ENCODE measurements around the gene NUTM1.

NUTM1 gene

DNA sequence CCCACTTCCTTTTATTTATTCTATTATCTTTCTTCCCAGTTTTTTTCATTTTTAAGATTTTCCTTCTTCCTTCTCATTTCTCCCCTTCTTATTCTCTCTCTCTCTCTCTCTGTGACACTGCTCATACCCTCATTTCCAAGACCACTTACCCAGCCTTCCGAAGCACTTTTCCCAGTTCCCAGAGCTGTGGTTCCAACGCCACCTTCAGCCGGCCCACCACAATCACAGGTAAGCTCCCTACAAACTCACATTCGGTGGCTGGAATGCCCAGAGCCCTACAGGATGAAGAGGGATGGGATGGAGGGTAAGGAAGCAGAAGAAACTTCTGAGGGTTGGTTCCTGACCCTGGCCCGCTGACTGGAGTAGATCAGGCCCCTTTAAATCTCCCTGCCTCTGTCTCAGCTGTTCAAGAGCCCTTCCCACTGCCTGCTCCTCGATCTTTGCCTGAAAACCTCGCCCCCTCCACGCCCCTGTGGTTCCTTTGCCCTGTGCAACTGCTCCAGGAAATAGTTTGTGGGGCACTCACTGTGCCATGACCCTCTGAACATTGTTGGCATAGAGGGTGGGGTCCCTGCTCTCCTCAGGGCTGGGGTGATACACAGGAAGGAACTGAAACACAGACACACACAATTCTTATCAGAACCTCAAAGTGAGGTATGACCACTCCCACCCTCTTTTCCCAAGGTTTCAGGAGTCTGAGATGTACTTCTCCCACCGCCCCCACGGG is 19.1 kb downstream of the NUTM1 start:
- Histone ChIP-seq H3K4me1 (peaks cover 0 to 13% (median 11%) of the 10 kb centered on the region in 4 donors), H3K9me3 (no peaks in the 10 kb centered on the region), H3K4me3 (no peak overlapping the region), H3K36me3 (peaks cover 0 to 63% (median 24%) of the 10 kb centered on the region in 3 donors), H3K27me3 (no peaks in the 10 kb centered on the region), H3K27ac (no peak overlapping the region)
- no peak for DNase-seq
- intact Hi-C loops (cut with DNase I; ENCODE audit: low total_unique reads) = loop anchor here (10.0 kb wide), 2 partner anchors 127 to 297 kb away; no protein-coding TSS in a partner anchor
- TF ChIP-seq, protein P1, sequence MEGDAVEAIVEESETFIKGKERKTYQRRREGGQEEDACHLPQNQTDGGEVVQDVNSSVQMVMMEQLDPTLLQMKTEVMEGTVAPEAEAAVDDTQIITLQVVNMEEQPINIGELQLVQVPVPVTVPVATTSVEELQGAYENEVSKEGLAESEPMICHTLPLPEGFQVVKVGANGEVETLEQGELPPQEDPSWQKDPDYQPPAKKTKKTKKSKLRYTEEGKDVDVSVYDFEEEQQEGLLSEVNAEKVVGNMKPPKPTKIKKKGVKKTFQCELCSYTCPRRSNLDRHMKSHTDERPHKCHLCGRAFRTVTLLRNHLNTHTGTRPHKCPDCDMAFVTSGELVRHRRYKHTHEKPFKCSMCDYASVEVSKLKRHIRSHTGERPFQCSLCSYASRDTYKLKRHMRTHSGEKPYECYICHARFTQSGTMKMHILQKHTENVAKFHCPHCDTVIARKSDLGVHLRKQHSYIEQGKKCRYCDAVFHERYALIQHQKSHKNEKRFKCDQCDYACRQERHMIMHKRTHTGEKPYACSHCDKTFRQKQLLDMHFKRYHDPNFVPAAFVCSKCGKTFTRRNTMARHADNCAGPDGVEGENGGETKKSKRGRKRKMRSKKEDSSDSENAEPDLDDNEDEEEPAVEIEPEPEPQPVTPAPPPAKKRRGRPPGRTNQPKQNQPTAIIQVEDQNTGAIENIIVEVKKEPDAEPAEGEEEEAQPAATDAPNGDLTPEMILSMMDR (IDR thresholded peaks at IDR 0.05) = no peak

DNA sequence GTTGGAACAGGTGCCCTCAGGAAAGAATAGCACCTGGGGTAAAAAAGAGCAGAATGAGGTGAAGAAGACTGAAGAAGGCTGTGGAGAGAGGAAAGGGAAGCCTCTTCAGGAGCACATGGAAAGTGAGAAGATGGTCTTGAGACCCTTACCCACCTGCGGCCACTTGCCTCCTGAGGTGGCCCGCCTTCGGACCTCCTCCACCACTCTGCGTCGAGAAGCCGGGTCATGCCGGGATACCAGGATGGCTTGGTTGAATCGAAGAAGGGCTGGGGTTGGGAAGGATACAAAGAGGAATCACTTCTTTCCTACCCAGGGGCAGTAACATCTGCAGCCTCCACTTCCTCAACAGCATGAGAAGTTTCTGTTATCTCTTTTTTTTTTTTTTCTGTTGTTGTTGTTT is 20.9 kb downstream of the NUTM1 start:
- Histone ChIP-seq H3K4me1 (peaks cover 0 to 20% (median 17%) of the 10 kb centered on the region in 4 donors), H3K4me3 (no peak overlapping the region), H3K9me3 (no peaks in the 10 kb centered on the region), H3K27ac (no peak overlapping the region), H3K27me3 (no peaks in the 10 kb centered on the region), H3K36me3 (peaks cover 0 to 46% (median 14%) of the 10 kb centered on the region in 3 donors)
- no peak for DNase-seq
- TF ChIP-seq, protein P1 (IDR thresholded peaks at IDR 0.05) = no peak
- intact Hi-C loops (cut with DNase I; ENCODE audit: low total_unique reads) = loop anchor here (10.0 kb wide), 2 partner anchors 129 to 299 kb away; no protein-coding TSS in a partner anchor

DNA sequence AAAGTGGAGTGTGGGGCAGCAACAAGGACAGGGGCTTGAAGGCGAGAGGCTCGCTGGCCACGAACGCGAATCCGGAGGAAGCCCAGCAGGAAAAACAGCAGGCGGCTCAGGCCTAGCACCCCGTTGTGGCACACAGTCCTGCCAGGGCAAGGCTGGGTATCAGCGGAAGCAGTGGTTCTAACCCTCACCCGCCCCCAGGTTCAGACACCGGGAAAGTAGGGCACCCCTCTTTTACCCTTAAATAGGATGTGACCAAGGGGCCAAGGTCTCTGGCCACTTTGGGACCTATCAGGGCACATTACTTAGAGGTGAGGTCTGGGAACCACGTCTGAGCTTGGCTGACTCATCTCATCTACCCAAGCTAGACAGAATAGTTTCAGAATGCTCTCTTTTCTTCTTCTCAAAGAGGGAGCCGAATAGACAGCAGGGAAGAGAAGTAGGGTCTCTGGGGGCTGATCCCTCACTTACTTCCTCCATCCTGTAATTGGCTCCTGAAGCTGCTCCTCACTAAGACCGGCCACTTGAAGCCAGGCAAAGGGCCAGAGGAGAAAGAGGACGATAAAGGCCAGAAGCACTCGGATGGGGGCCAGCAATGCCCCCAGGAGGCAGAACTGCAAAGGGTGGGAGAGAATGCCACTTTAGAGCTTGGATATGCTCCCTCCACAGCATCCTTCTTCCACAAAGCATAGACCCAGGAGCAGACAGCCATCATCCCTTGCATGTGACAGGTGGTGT is 22.1 kb downstream of the NUTM1 start:
- H3K4me3 ChIP-seq = peak overlapping the region; percentile 63 to 80
- intact Hi-C loops (cut with DNase I; ENCODE audit: low total_unique reads) = loop anchor here (10.0 kb wide), 2 partner anchors 130 to 300 kb away; no protein-coding TSS in a partner anchor
- no peaks in the 10 kb centered on the region for H3K27me3 ChIP-seq
- DNase-seq = no peak
- H3K9me3 ChIP-seq = no peaks in the 10 kb centered on the region
- peaks cover 0 to 20% (median 17%) of the 10 kb centered on the region in 4 donors for H3K4me1 ChIP-seq
- peaks cover 0 to 34% (median 4%) of the 10 kb centered on the region in 3 donors for H3K36me3 ChIP-seq
- peak overlapping the region in 1 of 2 donors; percentile 89 for H3K27ac ChIP-seq
- TF ChIP-seq, protein P1 (IDR thresholded peaks at IDR 0.05) = no peak

DNA sequence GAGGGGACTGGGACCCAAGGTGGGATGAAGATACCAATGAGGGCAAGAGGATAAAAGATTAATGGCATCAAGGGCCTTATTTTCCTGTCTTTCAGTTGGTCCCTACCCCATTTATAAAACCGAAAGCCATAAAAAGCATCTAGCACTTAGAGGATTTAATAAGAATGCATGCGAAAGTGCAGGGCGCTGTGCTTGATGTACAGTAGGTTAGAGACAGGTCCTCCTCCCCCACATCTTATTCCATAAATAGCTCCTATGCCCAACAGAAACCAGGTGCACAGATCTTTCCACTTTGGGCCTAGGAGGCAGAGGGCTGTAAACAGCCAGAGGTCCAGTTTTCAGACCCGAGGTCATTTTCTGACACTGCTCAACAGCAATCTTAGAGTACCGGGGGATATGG is 22.7 kb downstream of the NUTM1 start:
- TF ChIP-seq, protein P1 (IDR thresholded peaks at IDR 0.05) = no peak
- Histone ChIP-seq H3K9me3 (no peaks in the 10 kb centered on the region), H3K36me3 (peaks cover 0 to 30% (median 3%) of the 10 kb centered on the region in 3 donors), H3K27me3 (no peaks in the 10 kb centered on the region), H3K27ac (peak overlapping the region; percentile 85 to 89), H3K4me1 (peaks cover 0 to 20% (median 17%) of the 10 kb centered on the region in 4 donors), H3K4me3 (peak overlapping the region; percentile 63 to 80)
- no peak for DNase-seq
- intact Hi-C loops (cut with DNase I; ENCODE audit: low total_unique reads) = loop anchor here (10.0 kb wide), 2 partner anchors 131 to 301 kb away; no protein-coding TSS in a partner anchor

DNA sequence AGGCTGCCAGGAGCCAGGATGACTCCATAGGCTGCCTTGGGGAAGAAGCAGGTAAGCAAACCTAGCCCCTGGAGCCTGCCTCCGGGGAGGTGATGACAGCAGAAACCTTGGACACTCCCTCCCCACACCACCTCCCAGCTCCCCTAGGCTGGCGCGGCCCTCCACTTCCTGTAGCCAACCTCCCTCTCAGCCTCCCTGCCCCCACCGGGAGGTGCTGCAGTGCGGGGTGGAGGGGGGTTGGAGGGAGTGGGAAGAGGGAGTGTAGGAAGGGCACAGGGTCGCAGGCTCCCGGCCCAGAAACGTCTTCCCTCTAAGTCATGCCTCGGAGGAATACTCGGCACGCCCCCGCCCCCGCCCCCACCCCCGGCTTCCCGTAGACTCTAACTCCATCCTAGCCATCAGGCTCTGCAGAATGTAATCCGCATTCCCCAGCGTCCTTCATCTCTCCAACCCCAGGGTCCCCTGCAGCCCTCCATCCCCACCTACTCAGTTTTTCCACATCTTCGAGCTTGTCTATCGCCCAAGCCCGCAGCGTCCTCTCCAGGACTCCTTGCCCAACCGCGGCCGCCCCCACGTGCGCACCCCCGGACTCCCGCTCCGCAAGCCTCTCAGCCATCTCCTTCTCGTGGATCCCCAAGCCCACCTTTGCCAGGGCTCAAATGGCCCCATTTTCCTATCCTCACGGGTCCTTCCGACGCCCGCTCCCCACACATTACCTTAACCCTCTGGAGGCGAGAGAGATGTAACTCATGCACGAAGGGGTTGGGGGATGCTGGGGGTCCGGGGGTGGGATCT is 23.4 kb downstream of the NUTM1 start:
- peak overlapping the region; percentile 85 to 89 for H3K27ac ChIP-seq
- intact Hi-C loops (cut with DNase I; ENCODE audit: low total_unique reads) = loop anchor here (1.0 to 10.0 kb wide), 3 partner anchors 23 to 302 kb away; partner anchors contain the start of genes NOP10 and NUTM1
- DNase-seq = peak; percentile 33 to 76

More for the DNA sequence above, 23.4 kb downstream of the NUTM1 start:
- peaks cover 0 to 20% (median 17%) of the 10 kb centered on the region in 4 donors for H3K4me1 ChIP-seq
- H3K36me3 ChIP-seq = peaks cover 0 to 25% (median 3%) of the 10 kb centered on the region in 3 donors
- H3K4me3 ChIP-seq = peak overlapping the region; percentile 63 to 80
- no peaks in the 10 kb centered on the region for H3K9me3 ChIP-seq
- H3K27me3 ChIP-seq = no peaks in the 10 kb centered on the region
- TF ChIP-seq, protein P1 (IDR thresholded peaks at IDR 0.05) = no peak
